IMR-90 (cell line): ENCODE measurements around the gene GUCY1A2.

ENCODE experiments used
- CTCF ChIP-seq: conservative IDR thresholded peaks from 2 replicates; pipeline ENCODE4 v1.5.1; 2012; ENCODE audit warnings: mild to moderate bottlenecking, low read depth, low read length, improper control_type of control experiment
- ELK1 ChIP-seq: fragments of 150-350 bp; IDR thresholded peaks from 2 replicates; pipeline ENCODE4 v1.6.1; 2016; ENCODE audit warnings: low read depth, mild to moderate bottlenecking, low read length, moderate library complexity, borderline replicate concordance
- NFE2L2 ChIP-seq: fragments of 150-350 bp; IDR thresholded peaks from 2 replicates; pipeline ENCODE4 v1.6.1; 2016; ENCODE audit warnings: low read depth, mild to moderate bottlenecking, low read length
- POLR2A ChIP-seq: IDR thresholded peaks from 2 replicates; pipeline ENCODE4 v1.6.1; 2012; ENCODE audit warnings: mild to moderate bottlenecking, low read depth, low read length

- TF ChIP-seq POLR2A, result no peak
- TF ChIP-seq NFE2L2, result no peak
- TF ChIP-seq CTCF, result no peak
- TF ChIP-seq ELK1, result no peak
Observed at GRCh38 chr11:106917973-106918372, 100.3 kb downstream of the GUCY1A2 start.
